Measurements from ENCODE around the gene UBXN2A. TPM values are rescaled to one million over a fixed set of nuclear protein-coding genes. Genes with fewer than 3 reads are reported as not detected.
"Not testable (repeated sequence)": the region's sequence is repeated elsewhere in the genome, so short reads cannot be mapped to it uniquely, and the experiment has no call there.

UBXN2A gene
- total RNA-seq, 1 experiment from 2014 or later = 19.7 TPM

DNA sequence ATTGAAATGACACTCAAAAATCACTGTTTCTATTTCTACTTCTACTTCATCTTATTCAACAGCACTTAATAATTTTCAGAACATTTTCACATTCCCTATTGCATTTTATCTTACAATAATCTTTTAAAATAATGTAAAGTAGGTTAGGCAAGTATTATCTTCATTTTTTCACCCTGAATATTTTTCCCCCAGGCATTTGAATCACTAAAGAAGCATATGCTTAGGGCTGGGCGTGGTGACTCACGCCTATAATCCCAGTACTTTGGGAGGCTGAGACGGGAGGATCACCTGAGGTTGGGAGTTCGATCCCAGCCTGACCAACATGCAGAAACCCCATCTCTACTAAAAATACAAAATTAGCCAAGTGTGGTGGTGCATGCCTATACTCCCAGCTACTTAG is 100.2 kb downstream of the UBXN2A start:
- H3K4ac ChIP-seq (ENCODE audit: low read depth, low read length) = no peak overlapping the region
- H2AFZ ChIP-seq (ENCODE audit: low read length) = no peak overlapping the region
- no peaks in the 10 kb centered on the region for H4K20me1 ChIP-seq (ENCODE audit: control insufficient read depth, insufficient read depth, insufficient read length)
- no peaks in the 10 kb centered on the region for H3K27me3 ChIP-seq (ENCODE audit: insufficient read depth, low read length)
- Mint-ChIP-seq H3K27ac (no peak overlapping the region), H3K4me1 (peaks cover 2 to 3% of the 10 kb centered on the region in 2 experiments; a peak in 2 of 4 replicates), H3K4me3 (no peak overlapping the region), H3K27me3 (ENCODE audit: low read depth) (no peaks in the 10 kb centered on the region), H3K36me3 (ENCODE audit: insufficient read depth in 1 of 3, low read depth in 3 of 3) (peaks cover 12 to 40% (median 39%) of the 10 kb centered on the region in 3 experiments; a peak in 6 of 7 replicates), H3K9me3 (no peaks in the 10 kb centered on the region)
- H3K56ac ChIP-seq (ENCODE audit: insufficient read length, low read depth, low read length) = no peak overlapping the region
- no peak overlapping the region for H3T11ph ChIP-seq (ENCODE audit: low read length)
- no peak overlapping the region for H4K8ac ChIP-seq (replicated peaks; ENCODE audit: insufficient read length, low read depth, low read length)
- H3K79me2 ChIP-seq (ENCODE audit: insufficient read depth, low read length) = peaks cover 2% of the 10 kb centered on the region; the same call in 1 of the 2 replicates
- H2BK20ac ChIP-seq (ENCODE audit: low read depth, low read length, poor library complexity, severe bottlenecking) = no peak overlapping the region
- no peak overlapping the region for H3K23ac ChIP-seq (ENCODE audit: insufficient read length, low read depth, low read length)
- no peak overlapping the region for H3K14ac ChIP-seq (ENCODE audit: insufficient read depth, low read length)
- no peak overlapping the region for H2AK5ac ChIP-seq (ENCODE audit: insufficient read length, low read length)
- H2BK12ac ChIP-seq (ENCODE audit: insufficient read length, low read depth, low read length) = no peak overlapping the region
- no peak overlapping the region for H2BK120ac ChIP-seq (ENCODE audit: low read depth, low read length, poor library complexity, severe bottlenecking)
- H3K18ac ChIP-seq (ENCODE audit: insufficient read length, low read depth, low read length) = no peak overlapping the region
- H3K9ac ChIP-seq (ENCODE audit: extremely low read depth, insufficient read length, low read length) = no peak overlapping the region
- no peak overlapping the region for H3K27ac ChIP-seq (ENCODE audit: insufficient read length, low read depth, low read length)
- H3K9me3 ChIP-seq (ENCODE audit: control insufficient read depth, low read depth, low read length) = no peaks in the 10 kb centered on the region
- peaks cover 5% of the 10 kb centered on the region for H3K79me1 ChIP-seq (ENCODE audit: insufficient read depth, low read depth, low read length, poor library complexity, severe bottlenecking)
- H3K23me2 ChIP-seq (ENCODE audit: insufficient read length, low read depth, low read length, poor library complexity, severe bottlenecking) = no peaks in the 10 kb centered on the region
- no CpG with 5 or more reads among the region's 4 CpGs for WGBS (ENCODE audit: extremely low coverage, insufficient read length, low lambda C conversion rate)
- no peak overlapping the region for H4K91ac ChIP-seq (ENCODE audit: insufficient read length, low read depth, low read length)
- no peaks in the 10 kb centered on the region for H3K4me1 ChIP-seq (ENCODE audit: insufficient read depth, low read length)
- no peak overlapping the region for H4K5ac ChIP-seq (ENCODE audit: insufficient read length, low read depth, low read length)
- no peak overlapping the region for H2BK15ac ChIP-seq (ENCODE audit: low read depth, low read length)
- TF ChIP-seq, protein P1, sequence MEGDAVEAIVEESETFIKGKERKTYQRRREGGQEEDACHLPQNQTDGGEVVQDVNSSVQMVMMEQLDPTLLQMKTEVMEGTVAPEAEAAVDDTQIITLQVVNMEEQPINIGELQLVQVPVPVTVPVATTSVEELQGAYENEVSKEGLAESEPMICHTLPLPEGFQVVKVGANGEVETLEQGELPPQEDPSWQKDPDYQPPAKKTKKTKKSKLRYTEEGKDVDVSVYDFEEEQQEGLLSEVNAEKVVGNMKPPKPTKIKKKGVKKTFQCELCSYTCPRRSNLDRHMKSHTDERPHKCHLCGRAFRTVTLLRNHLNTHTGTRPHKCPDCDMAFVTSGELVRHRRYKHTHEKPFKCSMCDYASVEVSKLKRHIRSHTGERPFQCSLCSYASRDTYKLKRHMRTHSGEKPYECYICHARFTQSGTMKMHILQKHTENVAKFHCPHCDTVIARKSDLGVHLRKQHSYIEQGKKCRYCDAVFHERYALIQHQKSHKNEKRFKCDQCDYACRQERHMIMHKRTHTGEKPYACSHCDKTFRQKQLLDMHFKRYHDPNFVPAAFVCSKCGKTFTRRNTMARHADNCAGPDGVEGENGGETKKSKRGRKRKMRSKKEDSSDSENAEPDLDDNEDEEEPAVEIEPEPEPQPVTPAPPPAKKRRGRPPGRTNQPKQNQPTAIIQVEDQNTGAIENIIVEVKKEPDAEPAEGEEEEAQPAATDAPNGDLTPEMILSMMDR (conservative IDR thresholded peaks at IDR 0.05) = no peak
- H3K4me2 ChIP-seq (ENCODE audit: insufficient read depth, insufficient read length, low read length) = no peak overlapping the region
- no peak for DNase-seq
- H2BK5ac ChIP-seq (ENCODE audit: insufficient read length, low read length) = no peak overlapping the region

DNA sequence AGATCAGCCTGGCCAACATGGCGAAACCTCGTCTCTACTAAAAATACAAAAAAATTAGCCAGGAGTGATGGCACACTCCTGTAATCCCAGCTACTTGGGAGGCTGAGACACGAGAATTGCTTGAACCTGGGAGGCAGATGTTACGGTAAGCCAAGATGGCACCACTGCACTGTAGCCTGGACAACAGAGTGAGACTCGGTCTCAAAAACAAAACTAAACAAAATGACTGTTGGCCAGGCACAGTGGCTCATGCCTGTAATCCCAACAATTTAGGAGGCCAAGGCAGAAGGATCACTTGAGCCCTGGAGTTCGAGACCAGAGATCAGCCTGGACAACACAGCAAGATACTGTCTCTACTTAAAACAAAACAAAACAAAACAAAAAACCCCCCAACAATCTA is 102.9 kb downstream of the UBXN2A start:
- not testable (repeated sequence) for H3K79me1 ChIP-seq (ENCODE audit: insufficient read depth, low read depth, low read length, poor library complexity, severe bottlenecking); H3K4me1 ChIP-seq (ENCODE audit: insufficient read depth, low read length); H3K27ac ChIP-seq (ENCODE audit: insufficient read length, low read depth, low read length); H3K9me3 ChIP-seq (ENCODE audit: control insufficient read depth, low read depth, low read length); H3K9ac ChIP-seq (ENCODE audit: extremely low read depth, insufficient read length, low read length); H3K4me2 ChIP-seq (ENCODE audit: insufficient read depth, insufficient read length, low read length); H2AFZ ChIP-seq (ENCODE audit: low read length); H3K27me3 ChIP-seq (ENCODE audit: insufficient read depth, low read length); H4K20me1 ChIP-seq (ENCODE audit: control insufficient read depth, insufficient read depth, insufficient read length); H3K79me2 ChIP-seq (ENCODE audit: insufficient read depth, low read length); H3K27me3 Mint-ChIP-seq (ENCODE audit: low read depth); H3K23me2 ChIP-seq (ENCODE audit: insufficient read length, low read depth, low read length, poor library complexity, severe bottlenecking); H2BK12ac ChIP-seq (ENCODE audit: insufficient read length, low read depth, low read length); DNase-seq; H3T11ph ChIP-seq (ENCODE audit: low read length); H2BK20ac ChIP-seq (ENCODE audit: low read depth, low read length, poor library complexity, severe bottlenecking); H3K27ac Mint-ChIP-seq; H3K23ac ChIP-seq (ENCODE audit: insufficient read length, low read depth, low read length); H2BK5ac ChIP-seq (ENCODE audit: insufficient read length, low read length); H3K18ac ChIP-seq (ENCODE audit: insufficient read length, low read depth, low read length); H3K14ac ChIP-seq (ENCODE audit: insufficient read depth, low read length); H3K4ac ChIP-seq (ENCODE audit: low read depth, low read length); H4K5ac ChIP-seq (ENCODE audit: insufficient read length, low read depth, low read length); H4K91ac ChIP-seq (ENCODE audit: insufficient read length, low read depth, low read length); H2BK120ac ChIP-seq (ENCODE audit: low read depth, low read length, poor library complexity, severe bottlenecking); H3K4me3 Mint-ChIP-seq; H3K56ac ChIP-seq (ENCODE audit: insufficient read length, low read depth, low read length); H4K8ac ChIP-seq (replicated peaks; ENCODE audit: insufficient read length, low read depth, low read length); H2BK15ac ChIP-seq (ENCODE audit: low read depth, low read length); H2AK5ac ChIP-seq (ENCODE audit: insufficient read length, low read length); H3K9me3 Mint-ChIP-seq
- peaks cover 12 to 15% of the 10 kb centered on the region in 2 experiments for H3K4me1 Mint-ChIP-seq
- WGBS (ENCODE audit: extremely low coverage, insufficient read length, low lambda C conversion rate) = no CpG with 5 or more reads among the region's 6 CpGs
- H3K36me3 Mint-ChIP-seq (ENCODE audit: insufficient read depth in 1 of 3, low read depth in 3 of 3) = peaks cover 6 to 21% (median 20%) of the 10 kb centered on the region in 3 experiments; a peak in 6 of 7 replicates
